ENCODE results near the gene GNL3.
"Not testable (repeated sequence)": the region's sequence is repeated elsewhere in the genome, so short reads cannot be mapped to it uniquely, and the experiment has no call there.

The GNL3 gene

GRCh38 chr3:52685709-52686691 is at the start of gene GNL3, which contains the start of gene PBRM1:
TSS of gene GNL3 (plus strand) at chr3:52686032. CDS start at chr3:52686093, 61 bp downstream.
TSS of gene PBRM1 (minus strand) at chr3:52685913.
- DNase-seq (ENCODE audit: low read depth in 2 of 2), result peak; percentile 89 to 91

GRCh38 chr3:52636673-52637072 is 49.2 kb upstream of the GNL3 start:
- no peak for DNase-seq (ENCODE audit: low read depth in 2 of 2)

GRCh38 chr3:52645549-52645948 is 40.3 kb upstream of the GNL3 start:
- no peak for DNase-seq (ENCODE audit: low read depth in 2 of 2)

- DNase-seq (ENCODE audit: low read depth in 2 of 2), result no peak
Measured at GRCh38 chr3:52649461-52650210, 36.2 kb upstream of the GNL3 start.

- no peak for DNase-seq (ENCODE audit: low read depth in 2 of 2)
Measured at GRCh38 chr3:52650439-52650838, 35.4 kb upstream of the GNL3 start.

GRCh38 chr3:52651592-52651991 is 34.2 kb upstream of the GNL3 start:
- no peak for DNase-seq (ENCODE audit: low read depth in 2 of 2)

- DNase-seq (ENCODE audit: low read depth in 2 of 2), result no peak
Measured at GRCh38 chr3:52655895-52656294, 29.9 kb upstream of the GNL3 start.

- DNase-seq (ENCODE audit: low read depth in 2 of 2), result no peak
Measured at GRCh38 chr3:52660046-52660445, 25.8 kb upstream of the GNL3 start.

- no peak for DNase-seq (ENCODE audit: low read depth in 2 of 2)
Measured at GRCh38 chr3:52663098-52663497, 22.7 kb upstream of the GNL3 start.

- DNase-seq (ENCODE audit: low read depth in 2 of 2), result no peak
Measured at GRCh38 chr3:52670621-52671521, 15.0 kb upstream of the GNL3 start.

- DNase-seq (ENCODE audit: low read depth in 2 of 2), result no peak
Measured at GRCh38 chr3:52671676-52672075, 14.2 kb upstream of the GNL3 start.

GRCh38 chr3:52676201-52676600 is 9.6 kb upstream of the GNL3 start:
- DNase-seq (ENCODE audit: low read depth in 2 of 2), result not testable (repeated sequence)

- no peak for DNase-seq (ENCODE audit: low read depth in 2 of 2)
Measured at GRCh38 chr3:52678265-52679198, 7.3 kb upstream of the GNL3 start.

GRCh38 chr3:52679199-52679538 is 6.7 kb upstream of the GNL3 start:
- DNase-seq (ENCODE audit: low read depth in 2 of 2), result no peak

- no peak for DNase-seq (ENCODE audit: low read depth in 2 of 2)
Measured at GRCh38 chr3:52679811-52680210, 6.0 kb upstream of the GNL3 start.

- no peak for DNase-seq (ENCODE audit: low read depth in 2 of 2)
Measured at GRCh38 chr3:52681596-52681995, 4.2 kb upstream of the GNL3 start.

GRCh38 chr3:52682016-52682415 is 3.8 kb upstream of the GNL3 start:
- DNase-seq (ENCODE audit: low read depth in 2 of 2), result peak in 1 of 2 donors; percentile 25

- no peak for DNase-seq (ENCODE audit: low read depth in 2 of 2)
Measured at GRCh38 chr3:52683611-52684010, 2.2 kb upstream of the GNL3 start.

GRCh38 chr3:52684184-52684583 is 1.6 kb upstream of the GNL3 start:
- DNase-seq (ENCODE audit: low read depth in 2 of 2), result no peak

GRCh38 chr3:52685285-52685708 is 535 bp upstream of the GNL3 start:
- DNase-seq (ENCODE audit: low read depth in 2 of 2), result peak; percentile 79

GRCh38 chr3:52688266-52688665 is 2.4 kb downstream of the GNL3 start:
- DNase-seq (ENCODE audit: low read depth in 2 of 2), result no peak
